ENCODE data around the gene C1QTNF6. TPM values are rescaled to one million over a fixed set of nuclear protein-coding genes. Genes with fewer than 3 reads are reported as not detected.

C1QTNF6 gene
- total and polyA plus RNA-seq, 2 of the 4 experiments (the other 2 are of a cell fraction): 1.1 to 10.9 TPM

DNA sequence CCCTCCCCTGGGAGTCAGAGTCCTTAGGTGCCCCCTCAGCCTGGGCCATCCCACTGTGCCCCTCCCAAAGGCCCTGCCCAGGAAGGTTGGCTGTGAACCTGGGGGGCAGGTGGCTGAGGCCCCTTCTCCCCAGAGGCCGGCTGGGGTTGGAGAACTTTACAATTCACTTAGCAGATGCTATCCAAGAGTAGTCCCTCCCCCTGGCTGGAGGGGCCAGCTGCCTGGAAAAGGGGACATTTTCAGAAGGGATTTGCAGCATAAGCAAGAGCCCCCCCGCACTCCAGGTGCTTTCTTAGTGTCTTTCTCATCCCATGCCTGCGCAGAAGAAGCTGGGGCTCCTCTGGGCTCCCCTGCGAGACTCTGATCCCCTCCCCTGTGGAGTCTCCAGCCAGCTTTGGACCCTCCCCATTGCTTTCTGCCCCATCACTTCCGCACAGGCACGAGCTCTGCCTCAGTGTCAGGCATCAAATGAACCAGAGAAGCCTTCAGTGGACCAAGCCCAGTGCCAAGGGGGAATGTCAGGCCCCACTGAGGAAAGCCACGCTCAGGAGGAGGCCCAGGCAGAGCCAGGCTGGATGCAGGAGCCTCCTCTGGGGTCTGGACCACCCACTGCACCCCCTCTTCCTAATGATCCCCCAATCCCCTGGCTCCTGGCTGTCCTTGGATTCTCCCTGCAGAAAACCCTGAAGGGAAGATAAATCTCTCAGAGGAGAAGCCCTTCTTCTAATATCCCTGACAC lies 20.5 kb upstream of the C1QTNF6 start:
- no peak overlapping the region for H2AK5ac ChIP-seq (ENCODE audit: low read depth, low read length)
- ATAC-seq (ENCODE audit: low read depth) (no peak), DNase-seq (no peak)
- no peak overlapping the region for H3K23ac ChIP-seq (ENCODE audit: low read depth, low read length)
- H3K9me1 ChIP-seq (ENCODE audit: insufficient read depth, low read length): no peaks in the 10 kb centered on the region
- no peak overlapping the region for H4K8ac ChIP-seq (ENCODE audit: low read depth in 2 of 2, low read length in 2 of 2)
- H3K9ac ChIP-seq (ENCODE audit: low read depth, low read length): no peak overlapping the region
- ChIA-PET POLR2A (ENCODE audit: unreplicated experiment) (no interaction called here), CTCF (interaction anchor here (1.6 kb wide), 1 partner anchor 9 kb away, joined by 5 read pairs; no protein-coding TSS in a partner anchor)
- H3K4me2 ChIP-seq (ENCODE audit: low read depth, low read length): no peak overlapping the region
- no peak overlapping the region for H3K4ac ChIP-seq (ENCODE audit: low read depth, low read length)
- H3K56ac ChIP-seq (ENCODE audit: extremely low read depth, insufficient read depth, low read length): no peak overlapping the region
- H4K20me1 ChIP-seq (ENCODE audit: insufficient read depth, low read length): no peaks in the 10 kb centered on the region
- BruUV-seq (replicated peaks): no TSS peak
- peak overlapping the region; percentile 74 for H2AK9ac ChIP-seq (replicated peaks; ENCODE audit: low read depth, low read length, poor library complexity)
- no peak overlapping the region for H3K4me3 ChIP-seq (ENCODE audit: insufficient read depth, low read depth, low read length)
- intact Hi-C loops (cut with micrococcal nuclease) (no loop called here), dilution Hi-C loops (cut with HindIII; ENCODE audit: low sequenced_read_pairs, unreplicated experiment) (no loop called here), in situ Hi-C loops (cut with MboI; ENCODE audit: low sequenced_read_pairs) (no loop called here)
- H2BK5ac ChIP-seq (ENCODE audit: low read depth, low read length, poor library complexity, severe bottlenecking): no peak overlapping the region
- no peak overlapping the region for H3K18ac ChIP-seq (ENCODE audit: low read depth, low read length)
- WGBS, 2 experiments (ENCODE audit: extremely low coverage in 2 of 2, insufficient read length in 1 of 2): 53% methylated on average over 2 of the region's 7 CpGs; no CpG with 5 or more reads in 1 of the 2 experiments
- H4K5ac ChIP-seq (ENCODE audit: low read depth, low read length): no peak overlapping the region
- no peak overlapping the region for H4K91ac ChIP-seq (ENCODE audit: insufficient read depth, low read depth, low read length)
- H3K4me1 ChIP-seq (ENCODE audit: control insufficient read depth, insufficient read depth, low read length): peaks cover 4% of the 10 kb centered on the region; the same call in 1 of the 2 replicates
- no peaks in the 10 kb centered on the region for H3K9me3 ChIP-seq (ENCODE audit: control insufficient read depth, insufficient read depth, low read length)
- no peak overlapping the region for H3K27ac ChIP-seq (ENCODE audit: insufficient read depth, low read length)
- no peak for TF ChIP-seq CHD1 (IDR thresholded peaks at IDR 0.05; ENCODE audit: low read depth, low read length)
- TF ChIP-seq FOS (IDR thresholded peaks at IDR 0.05; ENCODE audit: low read depth, low read length): no peak
- TF ChIP-seq BHLHE40 (IDR thresholded peaks at IDR 0.05; ENCODE audit: low read depth, low read length): no peak
- no peak for TF ChIP-seq CEBPB (IDR thresholded peaks at IDR 0.05; ENCODE audit: low read depth, low read length)
- no peak for TF ChIP-seq RAD21 (IDR thresholded peaks at IDR 0.05; ENCODE audit: low read length)
- TF ChIP-seq, protein P1, sequence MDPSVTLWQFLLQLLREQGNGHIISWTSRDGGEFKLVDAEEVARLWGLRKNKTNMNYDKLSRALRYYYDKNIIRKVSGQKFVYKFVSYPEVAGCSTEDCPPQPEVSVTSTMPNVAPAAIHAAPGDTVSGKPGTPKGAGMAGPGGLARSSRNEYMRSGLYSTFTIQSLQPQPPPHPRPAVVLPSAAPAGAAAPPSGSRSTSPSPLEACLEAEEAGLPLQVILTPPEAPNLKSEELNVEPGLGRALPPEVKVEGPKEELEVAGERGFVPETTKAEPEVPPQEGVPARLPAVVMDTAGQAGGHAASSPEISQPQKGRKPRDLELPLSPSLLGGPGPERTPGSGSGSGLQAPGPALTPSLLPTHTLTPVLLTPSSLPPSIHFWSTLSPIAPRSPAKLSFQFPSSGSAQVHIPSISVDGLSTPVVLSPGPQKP (IDR thresholded peaks at IDR 0.05; ENCODE audit: borderline replicate concordance, low read depth, low read length): no peak
- peaks cover 48% of the 10 kb centered on the region for H3K27me3 ChIP-seq (ENCODE audit: control insufficient read depth, insufficient read depth, low read length)
- no peaks in the 10 kb centered on the region for H3K79me1 ChIP-seq (ENCODE audit: low read depth in 1 of 2, low read length in 2 of 2)
- H2BK15ac ChIP-seq (ENCODE audit: low read depth, low read length): no peak overlapping the region
- no peaks in the 10 kb centered on the region for H3K36me3 ChIP-seq (ENCODE audit: control insufficient read depth, insufficient read depth, low read length)
- H2AFZ ChIP-seq (replicated peaks; ENCODE audit: low read length, poor library complexity): no peak overlapping the region
- no peak overlapping the region for H2BK20ac ChIP-seq (ENCODE audit: low read depth, low read length)
- H2BK120ac ChIP-seq (ENCODE audit: low read depth, low read length): no peak overlapping the region
- no peak overlapping the region for H3K14ac ChIP-seq (replicated peaks; ENCODE audit: low read depth, low read length)
